GM12872 (cell line): ENCODE results near the gene MACO1.

Experiments used
- TF ChIP-seq, protein P1 (sequence below): IDR thresholded peaks from 3 replicates; pipeline ENCODE4 v1.5.1; 2011; ENCODE audit warnings: low read depth, mild to moderate bottlenecking, low read length, moderate library complexity; ENCODE audit not compliant: insufficient read depth

The MACO1 gene

DNA sequence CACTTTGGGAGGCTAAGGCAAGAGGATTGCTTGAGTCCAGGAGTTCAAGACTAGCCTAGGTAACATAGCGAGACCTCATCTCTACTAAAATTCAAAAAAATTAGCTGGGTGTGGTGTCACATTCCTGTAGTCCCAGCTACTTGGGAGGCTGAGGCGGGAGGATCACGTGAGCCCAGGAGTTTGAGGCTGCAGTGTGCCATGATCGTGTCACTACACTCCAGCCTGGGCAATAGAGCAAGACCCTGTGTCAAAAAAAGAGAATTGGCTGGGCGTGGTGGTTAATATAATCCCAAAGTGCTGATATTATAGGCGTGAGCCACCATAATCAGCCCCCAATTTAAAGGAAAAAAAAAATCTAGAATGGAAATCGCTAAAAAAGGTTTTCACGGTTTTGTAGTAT, 7.0 kb downstream of the MACO1 start:
- TF ChIP-seq, protein P1, sequence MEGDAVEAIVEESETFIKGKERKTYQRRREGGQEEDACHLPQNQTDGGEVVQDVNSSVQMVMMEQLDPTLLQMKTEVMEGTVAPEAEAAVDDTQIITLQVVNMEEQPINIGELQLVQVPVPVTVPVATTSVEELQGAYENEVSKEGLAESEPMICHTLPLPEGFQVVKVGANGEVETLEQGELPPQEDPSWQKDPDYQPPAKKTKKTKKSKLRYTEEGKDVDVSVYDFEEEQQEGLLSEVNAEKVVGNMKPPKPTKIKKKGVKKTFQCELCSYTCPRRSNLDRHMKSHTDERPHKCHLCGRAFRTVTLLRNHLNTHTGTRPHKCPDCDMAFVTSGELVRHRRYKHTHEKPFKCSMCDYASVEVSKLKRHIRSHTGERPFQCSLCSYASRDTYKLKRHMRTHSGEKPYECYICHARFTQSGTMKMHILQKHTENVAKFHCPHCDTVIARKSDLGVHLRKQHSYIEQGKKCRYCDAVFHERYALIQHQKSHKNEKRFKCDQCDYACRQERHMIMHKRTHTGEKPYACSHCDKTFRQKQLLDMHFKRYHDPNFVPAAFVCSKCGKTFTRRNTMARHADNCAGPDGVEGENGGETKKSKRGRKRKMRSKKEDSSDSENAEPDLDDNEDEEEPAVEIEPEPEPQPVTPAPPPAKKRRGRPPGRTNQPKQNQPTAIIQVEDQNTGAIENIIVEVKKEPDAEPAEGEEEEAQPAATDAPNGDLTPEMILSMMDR = no peak

DNA sequence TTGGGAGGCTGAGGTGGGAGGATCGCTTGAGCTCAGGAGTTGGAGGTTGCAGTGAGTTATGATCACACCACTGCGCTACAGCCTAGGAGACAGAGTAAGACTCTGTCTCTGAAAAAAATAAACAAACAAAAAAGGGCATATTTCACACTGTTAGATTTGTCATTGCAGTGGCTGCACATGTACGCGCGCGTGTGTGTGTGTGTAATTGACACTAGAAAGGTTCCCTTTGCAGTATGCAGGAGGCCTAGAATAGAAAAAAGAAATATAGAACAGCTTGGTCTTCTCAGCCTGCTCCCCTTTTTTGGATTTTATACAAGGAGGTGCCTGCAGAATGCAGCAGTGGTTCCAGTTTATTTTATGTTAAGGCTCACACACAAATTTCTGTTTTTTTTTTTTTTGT, 8.6 kb downstream of the MACO1 start:
- TF ChIP-seq, protein P1 = no peak

DNA sequence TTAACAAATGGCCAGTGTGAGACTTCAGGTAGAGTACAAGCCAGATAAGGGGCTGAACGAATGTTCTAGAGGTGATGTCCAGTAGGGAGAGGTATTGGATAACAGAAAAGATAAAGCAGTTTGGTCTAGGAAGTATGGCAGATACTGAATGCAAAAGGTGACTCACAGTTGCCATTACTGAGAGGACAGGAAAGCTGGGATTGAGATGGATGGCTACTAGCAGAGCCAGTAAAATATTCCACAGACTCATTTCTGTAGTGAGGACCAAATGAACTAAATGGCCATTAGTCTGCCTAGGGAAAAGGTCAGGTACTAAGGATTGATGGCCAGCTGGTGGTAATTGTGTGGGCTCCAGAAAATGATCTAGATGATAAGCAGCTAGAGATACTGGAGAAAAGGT, 11.5 kb downstream of the MACO1 start:
- TF ChIP-seq, protein P1 = no peak

DNA sequence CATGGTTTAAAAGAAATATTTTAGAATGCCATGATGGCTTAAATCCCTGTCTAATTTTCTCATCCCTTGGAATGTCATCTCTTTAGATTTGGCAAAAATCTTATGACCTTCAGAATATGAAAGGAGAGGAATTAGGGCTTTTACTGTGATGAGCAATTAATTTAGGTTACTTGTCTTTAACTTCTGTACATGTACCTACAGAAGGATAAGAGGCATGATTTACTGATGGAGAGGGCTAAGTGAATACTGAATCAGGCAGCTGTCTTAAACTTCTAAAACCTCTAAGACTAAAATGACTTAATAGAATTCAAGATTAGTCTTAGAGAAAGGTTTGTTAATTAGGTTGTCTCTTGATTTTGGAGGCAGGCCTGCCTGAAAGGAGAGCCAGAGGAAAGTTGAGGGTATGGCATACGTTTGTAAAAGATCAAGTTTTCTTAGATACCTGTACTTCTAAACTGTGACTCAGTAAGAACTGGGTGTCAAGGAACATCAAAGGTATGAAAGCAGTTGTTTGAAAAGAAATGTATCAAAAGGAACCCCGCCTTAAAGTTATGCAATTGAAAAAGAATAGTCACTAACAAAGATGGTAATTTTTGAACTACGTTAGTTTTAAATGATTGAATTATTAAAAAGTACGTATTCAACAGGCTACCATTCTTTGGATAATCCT, 12.5 kb downstream of the MACO1 start:
- TF ChIP-seq, protein P1 = no peak

DNA sequence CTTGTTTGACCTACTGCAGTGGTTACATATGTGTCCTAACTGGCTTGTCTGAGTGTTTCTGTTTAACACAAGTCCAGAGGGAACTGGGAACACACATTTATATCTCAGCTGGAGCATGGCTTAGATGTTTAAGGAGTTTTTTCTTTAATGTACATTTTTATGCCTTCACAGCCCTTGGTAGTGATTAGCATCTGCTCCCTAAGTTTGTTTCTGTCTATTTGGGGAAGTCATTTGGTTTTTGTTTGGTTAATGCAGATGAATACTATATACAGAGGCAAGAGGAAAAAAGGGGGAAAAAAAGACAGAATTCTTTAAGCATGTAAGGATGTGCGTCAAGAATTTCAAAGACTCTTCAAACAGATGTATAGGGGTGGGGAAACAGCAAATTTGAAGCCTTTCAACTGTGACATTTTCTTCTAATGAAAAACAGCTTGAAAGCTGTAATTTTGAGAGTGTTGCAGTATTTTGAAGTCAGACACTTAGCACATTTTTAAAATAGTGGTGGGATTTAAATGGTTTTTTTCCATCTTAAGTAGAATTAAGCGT, 15.4 kb downstream of the MACO1 start:
- TF ChIP-seq, protein P1 = no peak

DNA sequence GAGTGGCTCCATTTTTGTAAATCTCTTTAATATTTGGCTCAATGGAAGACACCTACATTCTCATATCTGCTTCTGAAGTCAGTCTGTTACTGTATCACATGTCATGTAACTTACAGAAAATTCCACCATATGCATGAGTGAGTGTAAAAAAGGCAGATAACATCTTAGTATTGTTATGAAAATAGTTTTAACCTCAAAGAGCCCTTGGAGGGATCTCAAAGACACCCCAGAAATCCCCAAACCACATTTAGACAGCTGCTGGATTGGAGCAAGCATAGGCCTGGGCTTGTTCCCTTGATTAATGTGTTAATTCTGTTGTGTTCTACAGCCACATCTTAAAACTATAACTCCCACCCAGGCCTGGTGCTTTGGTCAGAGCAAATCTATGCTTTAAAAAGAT, 16.9 kb downstream of the MACO1 start:
- TF ChIP-seq, protein P1 = no peak

DNA sequence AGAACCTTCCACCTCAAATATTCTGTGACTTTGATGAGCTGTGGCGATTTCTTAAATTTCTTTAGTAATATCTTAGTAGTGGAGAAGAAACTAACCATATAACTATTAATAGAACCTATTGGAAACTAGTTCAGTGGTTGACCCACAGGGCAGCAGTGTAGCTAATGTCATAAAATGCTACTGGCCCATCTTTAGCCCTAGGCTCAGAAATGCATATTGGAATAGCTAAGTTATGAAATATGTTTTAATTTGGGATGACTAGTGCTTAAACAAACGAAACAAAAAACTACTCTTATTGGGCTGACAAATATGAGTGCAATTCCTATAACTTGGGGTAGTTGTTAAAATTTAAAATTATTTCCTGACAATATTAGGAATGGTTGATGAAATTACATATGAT, 20.2 kb downstream of the MACO1 start:
- TF ChIP-seq, protein P1 = no peak
